NCI-H774 (cell line): ENCODE measurements around the gene SPOP.
"Not testable (repeated sequence)": the region's sequence is repeated elsewhere in the genome, so short reads cannot be mapped to it uniquely, and the experiment has no call there.

ENCODE experiments used
- DNase-seq: peaks from one replicate; lab custom pipeline; 2025; lab: John Stamatoyannopoulos, UW

Gene SPOP

GRCh38 chr17:49695698-49696232 lies 17.9 kb upstream of the SPOP start:
- no peak for DNase-seq

GRCh38 chr17:49694847-49695697 lies 17.2 kb upstream of the SPOP start:
- DNase-seq: peak; percentile 28

DNA sequence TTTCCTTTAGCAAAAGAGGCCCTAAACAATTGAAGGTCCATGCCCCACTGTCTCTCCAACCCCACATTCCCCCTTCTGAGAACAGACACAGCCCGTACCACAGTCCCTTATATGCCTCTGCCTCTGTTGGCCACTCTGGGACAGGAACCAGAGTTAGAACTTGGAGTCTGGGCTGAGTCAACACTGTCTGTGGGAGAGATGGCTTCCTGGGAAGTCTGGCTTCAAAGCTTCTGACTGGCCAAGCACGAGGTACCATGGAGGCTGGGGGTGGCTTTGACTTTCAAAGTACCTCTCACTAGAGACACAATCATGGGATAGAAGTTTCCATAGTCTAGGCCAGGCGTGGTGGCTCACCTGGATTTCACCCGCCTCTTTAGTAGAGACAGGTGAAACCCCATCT lies 14.9 kb upstream of the SPOP start:
- no peak for DNase-seq

DNA sequence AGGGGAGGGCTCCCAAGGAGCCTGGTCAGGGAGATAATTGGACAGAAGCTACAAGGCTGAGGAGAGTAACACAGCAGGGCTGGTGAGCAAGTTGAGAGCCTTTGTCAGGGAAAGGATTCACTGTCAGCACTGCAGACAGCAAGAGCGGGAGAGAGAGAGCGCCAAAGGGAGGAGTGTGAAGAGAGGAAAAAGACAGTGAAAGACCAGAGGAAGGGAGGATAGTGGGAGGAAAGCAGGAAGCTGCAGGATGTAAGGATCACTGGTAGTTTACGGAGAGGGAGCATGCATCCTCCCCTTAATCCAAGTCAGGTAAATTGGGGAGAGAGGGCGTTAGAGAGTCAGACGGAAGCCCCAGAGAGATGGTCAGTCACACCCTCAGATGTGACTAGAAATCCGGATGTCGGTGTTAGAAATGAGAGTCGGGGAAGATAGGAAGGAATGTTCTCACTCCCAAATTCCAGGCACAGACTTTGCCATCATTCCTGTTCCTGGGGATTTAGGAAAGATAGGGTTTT lies 13.8 kb upstream of the SPOP start:
- DNase-seq: no peak

DNA sequence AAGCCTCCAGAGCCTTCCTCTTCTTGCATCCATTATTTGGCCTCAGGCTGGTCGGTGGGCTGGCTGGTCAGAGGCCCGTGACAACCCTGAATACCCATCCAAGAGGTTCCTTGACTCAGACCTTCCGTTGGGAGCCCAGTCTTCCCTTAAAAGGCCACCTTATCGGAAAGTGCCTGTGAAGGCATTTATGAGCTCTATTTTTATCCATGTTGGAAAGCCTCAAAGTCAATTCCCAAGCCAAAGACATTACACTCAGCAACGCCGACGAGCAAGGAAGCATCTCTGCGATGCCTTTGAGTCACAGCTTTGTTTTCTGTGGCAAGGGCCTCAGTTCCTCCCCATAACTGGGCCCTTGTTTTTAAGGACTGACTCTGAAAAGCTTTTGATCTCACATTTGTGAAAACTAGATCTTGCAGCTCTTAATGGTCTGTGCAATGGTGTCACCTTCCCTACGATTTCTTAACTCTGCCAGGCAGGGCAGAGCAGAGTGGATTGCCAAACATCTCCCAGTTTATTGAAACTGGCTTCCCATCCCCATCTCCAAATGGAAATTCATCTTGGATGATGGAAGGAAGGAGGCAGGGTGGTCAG lies 13.3 kb upstream of the SPOP start:
- no peak for DNase-seq

DNA sequence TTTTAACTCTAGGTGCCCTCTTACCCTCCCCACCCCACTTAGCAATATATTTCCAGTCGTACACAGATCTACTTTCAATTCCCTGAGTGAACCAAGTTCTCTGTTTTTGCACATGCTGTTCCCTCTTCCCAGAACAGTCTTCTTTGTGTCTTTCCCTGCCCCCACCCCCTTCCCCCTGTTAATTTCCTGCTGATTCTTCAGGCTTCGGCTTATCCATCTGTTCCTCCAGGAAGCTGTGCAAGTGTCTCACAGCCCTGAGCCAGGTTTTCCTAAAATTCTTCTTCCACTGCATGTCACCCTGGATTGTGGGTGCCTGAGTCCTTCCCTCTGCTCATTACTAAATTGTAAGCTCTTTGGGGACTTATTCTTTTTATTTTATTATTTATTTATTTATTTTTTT lies 12.4 kb upstream of the SPOP start:
- no peak for DNase-seq

- DNase-seq: no peak
These were observed 11.0 kb upstream of the SPOP start for GRCh38 chr17:49688848-49689247.

DNA sequence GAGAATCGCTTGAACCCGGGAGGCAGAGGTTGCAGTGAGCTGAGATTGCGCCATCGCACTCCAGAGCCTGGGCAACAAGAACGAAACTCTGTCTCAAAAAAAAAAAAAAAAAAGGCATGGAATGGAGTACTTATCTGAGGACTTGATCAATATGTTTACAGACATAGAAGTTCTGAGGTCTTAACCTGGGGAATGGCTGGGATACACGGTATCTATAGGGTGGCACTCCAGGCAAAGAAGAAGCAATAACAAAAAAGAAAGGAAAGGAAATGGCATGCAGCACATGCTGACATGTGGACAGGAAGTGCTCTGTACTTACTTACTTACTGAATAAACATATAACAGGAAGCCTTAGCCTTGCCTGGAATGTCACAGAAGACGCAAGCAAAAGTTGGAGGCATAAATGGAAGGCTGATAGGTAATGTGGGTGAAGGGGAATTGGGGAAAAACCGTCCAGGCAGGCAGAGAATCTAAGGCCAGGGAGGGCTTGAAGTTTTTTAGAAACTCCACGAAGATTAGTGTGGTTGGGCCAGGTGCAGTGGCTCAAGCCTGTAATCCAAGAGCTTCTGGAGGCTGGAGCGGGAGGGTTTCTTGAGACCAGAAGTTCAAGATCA lies 10.1 kb upstream of the SPOP start:
- no peak for DNase-seq

DNA sequence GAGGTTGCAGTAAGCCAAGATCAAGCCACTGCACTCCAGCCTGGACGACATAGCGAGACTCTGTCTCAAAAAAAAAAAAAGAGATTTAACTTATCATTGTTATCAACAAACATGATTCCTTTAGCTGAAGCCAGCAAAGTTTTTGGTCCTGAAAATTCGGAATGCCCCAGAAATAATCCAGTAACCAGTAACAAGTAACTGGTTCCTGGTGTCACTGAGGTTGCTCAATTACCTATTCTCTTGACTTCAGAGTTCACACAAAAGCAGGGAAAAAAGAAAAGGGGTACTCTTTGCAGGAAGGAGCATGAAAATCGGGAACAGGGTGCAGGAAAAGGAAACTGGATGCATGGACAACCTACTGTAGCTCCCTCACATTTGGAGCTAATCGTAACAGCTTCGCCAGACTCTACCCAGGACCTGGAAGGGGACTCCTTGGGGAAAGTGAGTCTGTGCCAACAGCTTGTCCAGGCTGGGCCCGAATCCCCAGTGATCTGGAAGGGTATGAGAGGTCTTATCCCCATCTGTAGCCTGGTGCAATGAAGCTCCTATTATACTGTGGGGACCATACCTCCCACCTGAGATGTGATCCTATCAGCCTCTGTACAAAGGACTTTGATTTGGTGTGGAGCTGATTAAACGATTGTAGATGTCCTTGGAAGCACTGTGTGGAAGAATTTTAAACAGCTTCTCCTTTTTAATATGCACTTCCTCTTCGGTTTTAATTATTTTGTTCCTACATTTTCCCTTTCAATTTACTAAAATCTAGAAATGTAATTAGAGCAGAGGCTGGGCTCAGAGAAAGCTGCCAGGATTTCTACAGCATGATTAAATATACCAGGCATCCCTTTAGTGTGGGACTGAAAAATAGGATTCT lies 3.4 kb upstream of the SPOP start:
- DNase-seq: no peak

GRCh38 chr17:49680314-49680713 lies 2.4 kb upstream of the SPOP start:
- DNase-seq: no peak

- DNase-seq: peak; percentile 97
These were observed 564 bp downstream of the SPOP start for GRCh38 chr17:49677134-49677932.

DNA sequence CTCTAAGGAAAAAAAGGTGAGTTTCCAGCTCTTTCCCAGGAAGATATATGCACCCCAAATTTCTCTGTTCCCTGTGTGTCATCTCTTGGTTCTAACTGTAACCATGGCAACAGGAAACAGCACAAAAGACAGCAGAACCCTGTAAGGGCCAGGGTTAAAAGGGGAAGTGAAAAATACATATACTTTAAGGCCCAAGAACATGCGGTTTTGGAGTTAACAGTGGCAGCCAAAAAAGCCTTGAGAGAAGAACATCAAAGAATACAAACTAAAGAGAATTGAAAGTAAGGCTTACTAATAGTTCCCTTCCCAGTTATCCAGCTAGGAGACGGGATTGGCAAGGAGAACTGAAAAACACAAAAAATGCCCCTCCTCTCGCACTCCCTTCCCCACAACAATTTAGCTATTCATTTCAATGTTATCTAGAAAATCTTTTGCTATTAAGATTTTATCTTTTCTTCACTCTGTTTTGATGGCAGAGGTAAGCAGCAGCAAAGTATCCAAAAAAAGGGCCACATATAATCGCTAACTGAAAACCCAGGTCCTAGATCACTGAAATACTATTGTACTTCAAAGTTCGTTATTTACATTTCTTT lies 1.5 kb downstream of the SPOP start:
- DNase-seq: no peak

DNA sequence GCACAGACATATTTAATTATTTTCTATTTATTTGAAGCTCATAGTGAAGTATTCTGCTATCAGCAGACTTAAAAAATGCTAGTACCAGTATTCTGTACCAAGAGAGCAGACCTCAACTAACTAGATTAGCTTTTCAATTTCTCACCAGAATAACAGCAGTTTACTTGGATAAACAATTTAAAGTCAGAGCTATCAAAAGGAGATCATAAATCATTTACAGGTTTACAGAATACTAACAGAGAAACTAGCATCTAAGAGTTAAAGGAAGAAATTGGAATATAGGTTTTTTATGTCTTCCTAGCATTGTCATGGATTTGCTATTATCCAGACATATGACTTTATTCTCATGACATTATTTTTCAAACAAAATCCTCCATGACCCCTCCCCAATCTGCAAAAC lies 3.4 kb downstream of the SPOP start:
- DNase-seq: no peak

- DNase-seq: not testable (repeated sequence)
These were observed 4.2 kb downstream of the SPOP start for GRCh38 chr17:49673679-49674078.

GRCh38 chr17:49670641-49671040 lies 7.3 kb downstream of the SPOP start:
- no peak for DNase-seq

DNA sequence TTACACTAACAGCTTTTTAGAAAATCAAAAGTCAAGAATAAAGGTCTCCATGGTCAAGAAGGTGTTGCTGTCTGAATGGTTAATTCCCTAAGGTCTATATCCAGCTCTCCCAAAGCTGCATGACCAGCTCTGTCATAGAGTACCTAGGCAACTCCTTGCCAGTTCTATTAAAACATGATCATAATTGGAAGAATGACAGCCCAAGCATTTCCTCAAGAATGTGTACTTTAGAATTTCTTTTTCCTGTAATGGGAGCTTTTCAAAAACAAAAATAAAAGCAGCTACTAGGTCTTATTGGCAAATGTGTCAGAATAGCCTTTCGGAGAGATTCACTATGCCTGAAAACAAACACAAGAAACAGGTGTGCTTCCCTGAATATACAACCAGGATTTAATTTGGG lies 7.9 kb downstream of the SPOP start:
- DNase-seq: no peak

GRCh38 chr17:49667854-49668253 lies 10.0 kb downstream of the SPOP start:
- DNase-seq: no peak

GRCh38 chr17:49664706-49665211 lies 13.1 kb downstream of the SPOP start:
- no peak for DNase-seq

GRCh38 chr17:49659661-49660382 lies 18.1 kb downstream of the SPOP start:
- DNase-seq: no peak

GRCh38 chr17:49656247-49656646 lies 21.6 kb downstream of the SPOP start:
- no peak for DNase-seq
